Upper lobe of left lung (tissue), 4 donors: Measurements from ENCODE around the gene ABHD12.

ENCODE experiments used
- POLR2AphosphoS5 ChIP-seq, 2 donors: sonication (generic); formaldehyde crosslinking; IDR thresholded peaks; one replicate each; pipeline ENCODE4 v1.5.1; 2017; ENCODE audit warnings: antibody characterized with exemption in 2 of 2
- TF ChIP-seq, protein P1 (sequence below), 6 experiments: fragments of 450-650 bp in 4 of 6; fragments of 200-600 bp in 2 of 6; sonication (generic) in 2 of 6; IDR thresholded peaks; one replicate each; pipeline ENCODE4 v1.5.1; 2016 to 2019; ENCODE audit warnings: antibody characterized with exemption in 6 of 6

DNA sequence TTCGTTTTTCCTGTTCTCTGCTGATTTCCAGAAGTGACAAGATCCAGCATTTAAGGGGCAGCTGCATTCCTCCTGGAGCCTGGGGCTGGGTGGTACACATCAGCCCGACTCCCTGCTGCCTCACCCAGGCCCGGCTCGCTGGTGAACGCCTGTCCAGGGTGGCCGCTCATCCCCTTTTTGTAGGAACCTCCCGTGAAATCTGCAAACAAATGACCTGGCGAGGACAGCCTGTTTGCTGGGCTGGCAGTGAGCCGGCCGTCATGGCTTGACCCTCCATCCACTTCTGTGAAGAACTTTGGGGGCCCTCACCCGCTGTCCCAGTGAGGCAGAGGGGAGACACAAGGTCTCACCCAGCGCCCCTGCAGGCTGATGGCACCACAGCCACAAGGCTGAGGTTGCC, 103.7 kb downstream of the ABHD12 start:
- TF ChIP-seq, protein P1, sequence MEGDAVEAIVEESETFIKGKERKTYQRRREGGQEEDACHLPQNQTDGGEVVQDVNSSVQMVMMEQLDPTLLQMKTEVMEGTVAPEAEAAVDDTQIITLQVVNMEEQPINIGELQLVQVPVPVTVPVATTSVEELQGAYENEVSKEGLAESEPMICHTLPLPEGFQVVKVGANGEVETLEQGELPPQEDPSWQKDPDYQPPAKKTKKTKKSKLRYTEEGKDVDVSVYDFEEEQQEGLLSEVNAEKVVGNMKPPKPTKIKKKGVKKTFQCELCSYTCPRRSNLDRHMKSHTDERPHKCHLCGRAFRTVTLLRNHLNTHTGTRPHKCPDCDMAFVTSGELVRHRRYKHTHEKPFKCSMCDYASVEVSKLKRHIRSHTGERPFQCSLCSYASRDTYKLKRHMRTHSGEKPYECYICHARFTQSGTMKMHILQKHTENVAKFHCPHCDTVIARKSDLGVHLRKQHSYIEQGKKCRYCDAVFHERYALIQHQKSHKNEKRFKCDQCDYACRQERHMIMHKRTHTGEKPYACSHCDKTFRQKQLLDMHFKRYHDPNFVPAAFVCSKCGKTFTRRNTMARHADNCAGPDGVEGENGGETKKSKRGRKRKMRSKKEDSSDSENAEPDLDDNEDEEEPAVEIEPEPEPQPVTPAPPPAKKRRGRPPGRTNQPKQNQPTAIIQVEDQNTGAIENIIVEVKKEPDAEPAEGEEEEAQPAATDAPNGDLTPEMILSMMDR (IDR thresholded peaks at IDR 0.05) = no peak
- no peak for TF ChIP-seq POLR2AphosphoS5 (IDR thresholded peaks at IDR 0.05)
